Psoas muscle (tissue), 8 donors: ENCODE measurements around the gene MT1E. TPM values are rescaled to one million over a fixed set of nuclear protein-coding genes. Genes with fewer than 3 reads are reported as not detected.
"Not testable (repeated sequence)": the region's sequence is repeated elsewhere in the genome, so short reads cannot be mapped to it uniquely, and the experiment has no call there.

ENCODE experiments used
- ATAC-seq, 4 donors: fragments of 200-7000 bp; cut with Tn5 transposase; one replicate each; pipeline ENCODE4 v1.9.1; 2020; ENCODE audit warnings: moderate library complexity in 3 of 4, mild to moderate bottlenecking in 2 of 4
- DNase-seq, 2 donors: peaks; one replicate each; pipeline ENCODE4 v3.0.0-alpha.2; 2020
- H3K27ac ChIP-seq: fragments of 200-600 bp; one replicate; pipeline ENCODE4 v1.8.0; 2022
- H3K27me3 ChIP-seq, 3 donors: fragments of 200-600 bp in 1 of 3; one replicate each; pipeline versions ENCODE4 v1.6.1 to v1.8.0; 2013 to 2022; ENCODE audit warnings: low read length in 2 of 3, mild to moderate bottlenecking in 2 of 3, moderate library complexity in 1 of 3; ENCODE audit not compliant: insufficient read depth in 3 of 3
- H3K36me3 ChIP-seq, 2 donors: fragments of 200-600 bp in 1 of 2; one replicate each; pipeline versions ENCODE4 v1.6.1 to v1.8.0; 2013 to 2022; ENCODE audit warnings: low read depth in 1 of 2, mild to moderate bottlenecking in 1 of 2, moderate library complexity in 1 of 2; ENCODE audit not compliant: insufficient read depth in 1 of 2
- H3K4me1 ChIP-seq: fragments of 200-600 bp; one replicate; pipeline ENCODE4 v1.8.0; 2022
- H3K4me3 ChIP-seq: fragments of 200-600 bp; one replicate; pipeline ENCODE4 v1.8.0; 2022; ENCODE audit warnings: mild to moderate bottlenecking
- H3K9me3 ChIP-seq: fragments of 200-600 bp; one replicate; pipeline ENCODE4 v1.8.0; 2022
- CTCF ChIP-seq: fragments of 200-600 bp; IDR thresholded peaks from one replicate; pipeline ENCODE4 v1.8.0; 2022; ENCODE audit warnings: antibody characterized with exemption
- WGBS, 3 donors: extraction: QIAGEN DNeasy Blood & Tissue Kit; methylation state at CpG; one replicate each; pipeline versions ENCODE4 v1.1.6 to v1.1.7; 2013; 5-methylcytosine and 5-hydroxymethylcytosine counted together
- intact Hi-C, 2 donors: fragments of 100-400 bp; cut with DNase I; formaldehyde crosslinking; loops; one replicate each; pipeline versions ENCODE4 v1.11.0 to v1.14.2; 2022
- long read RNA-seq, 2 donors: library from polyadenylated mRNA; unstranded; transcript quantifications; one replicate each; pipeline ENCODE4 v2.0.0, GENCODE V29; 2021
- polyA plus RNA-seq, 3 donors: library from polyadenylated mRNA; stranded (reverse); fragments of 200-250 nt; gene quantifications; one replicate each; pipeline ENCODE4 v1.2.3, GENCODE V29; 2013
- total RNA-seq, 4 donors: library from RNA; stranded (reverse); fragmentation: NEBNext Ultra II Directional in 2 of 4; extraction: Animal tissue kit (Norgen Biotek cat#: 25700) in 2 of 4; gene quantifications; one replicate each; pipeline versions ENCODE4 v1.2.1 to v1.2.4, GENCODE V29; 2021 to 2023
- donor health status: healthy with polysubstance abuse.
- donor health status: DM: no; HTN: no; CAD: no; lungs with moderate emphysema.
- donor health status: Bipolar disorder and iron deficiency.
- donor health status: healthy.
- donor health status: DM: yes; HTN: yes; CAD: no.
- donor health status: DM: no; HTN: no; CAD: no.
- donor health status: DM: no; HTN: no; CAD: no.
- donor health status: DM: yes; HTN: yes; CAD: no.

Gene MT1E
- total RNA-seq (100 to 1,000 TPM in 2 of 4 donors, 10 to 100 TPM in 2; 44.1 to 669 (median 256) TPM), polyA plus RNA-seq (100 to 1,000 TPM; 122 to 556 (median 477) TPM)
- long read RNA-seq, donor 1, transcript MT1E-201 (3 exons, 704 nt), result major isoform, 5 of 7 reads
- long read RNA-seq, donor 1, partial matches to known transcripts, result 1 of 7 reads
- long read RNA-seq, donor 1, other reads (novel, unspliced or antisense), result 1 of 7 reads
- long read RNA-seq, donor 2, transcript MT1E-201 (3 exons, 704 nt), result major isoform, 68 of 77 reads
- long read RNA-seq, donor 2, partial matches to known transcripts, result 4 of 77 reads
- long read RNA-seq, donor 2, other reads (novel, unspliced or antisense), result 5 of 77 reads

- Histone ChIP-seq H3K36me3 (no peaks in the 10 kb centered on the region), H3K27ac (peak within 1 kb of the TSS; percentile 97), H3K9me3 (no peaks in the 10 kb centered on the region), H3K27me3 (no peaks in the 10 kb centered on the region), H3K4me1 (peaks cover 33% of the 10 kb centered on the region), H3K4me3 (peak within 1 kb of the TSS; percentile 85)
- ATAC-seq (peak; percentile 76 to 87 (median 83)), DNase-seq (peak; percentile 83 to 89)
- intact Hi-C loops, result no loop called here
- TF ChIP-seq CTCF, result no peak
- 1% methylated on average over 62 of the region's 62 CpGs for WGBS, 3 donors
Measured at GRCh38 chr16:56625140-56625942, at the start of gene MT1E. Gene MT1E, plus strand, starts transcription at chr16:56625781. Its CDS starts 71 bp downstream, at chr16:56625852.

GRCh38 chr16:56576585-56577299 is 48.8 kb upstream of the MT1E start:
- DNase-seq, result peak; percentile 75 to 85

GRCh38 chr16:56577300-56577625 is 48.3 kb upstream of the MT1E start:
- no peaks in the 10 kb centered on the region for H3K36me3 ChIP-seq
- no peak overlapping the region for H3K4me3 ChIP-seq
- WGBS, 3 donors, result 67 to 78% (median 68%) methylated on average over 4 of the region's 4 CpGs
- H3K27me3 ChIP-seq, result no peaks in the 10 kb centered on the region
- peaks cover 5% of the 10 kb centered on the region for H3K9me3 ChIP-seq
- H3K27ac ChIP-seq, result no peak overlapping the region
- TF ChIP-seq CTCF, result no peak
- DNase-seq (no peak), ATAC-seq (no peak)
- no peaks in the 10 kb centered on the region for H3K4me1 ChIP-seq
- intact Hi-C loops, result loop anchor here in 1 of 2 donors (1.0 kb wide), 1 partner anchor 125 kb away; no protein-coding TSS in a partner anchor

More at GRCh38 chr16:56576585-56577299, 48.8 kb upstream of the MT1E start:
- peaks cover 5% of the 10 kb centered on the region for H3K9me3 ChIP-seq
- H3K27ac ChIP-seq, result no peak overlapping the region
- 38 to 54% (median 43%) methylated on average over 8 of the region's 8 CpGs for WGBS, 3 donors
- H3K4me3 ChIP-seq, result no peak overlapping the region
- H3K4me1 ChIP-seq, result no peaks in the 10 kb centered on the region
- TF ChIP-seq CTCF, result peak; percentile 63
- intact Hi-C loops, result loop anchor here in 1 of 2 donors (1.0 kb wide), 1 partner anchor 126 kb away; no protein-coding TSS in a partner anchor
- peak; percentile 72 to 94 (median 88) for ATAC-seq
- no peaks in the 10 kb centered on the region for H3K27me3 ChIP-seq
- H3K36me3 ChIP-seq, result no peaks in the 10 kb centered on the region

GRCh38 chr16:56580391-56581048 is 45.1 kb upstream of the MT1E start:
- DNase-seq (no peak), ATAC-seq (no peak)
- no peaks in the 10 kb centered on the region for H3K27me3 ChIP-seq
- no peaks in the 10 kb centered on the region for H3K4me1 ChIP-seq
- H3K36me3 ChIP-seq, result no peaks in the 10 kb centered on the region
- H3K9me3 ChIP-seq, result no peaks in the 10 kb centered on the region
- WGBS, 3 donors, result 77 to 82% (median 80%) methylated on average over 6 of the region's 6 CpGs
- H3K27ac ChIP-seq, result no peak overlapping the region
- no peak for TF ChIP-seq CTCF
- intact Hi-C loops, result no loop called here
- H3K4me3 ChIP-seq, result no peak overlapping the region

GRCh38 chr16:56582911-56583310 is 42.7 kb upstream of the MT1E start:
- H3K4me1 ChIP-seq, H3K27ac ChIP-seq, H3K27me3 ChIP-seq, DNase-seq, H3K4me3 ChIP-seq, intact Hi-C loops, H3K36me3 ChIP-seq, H3K9me3 ChIP-seq, ATAC-seq: not testable (repeated sequence)
- WGBS, 3 donors, result 86 to 98% (median 90%) methylated on average over 2 of the region's 2 CpGs
